HL-60/S4 treated with retinoic acid at 250 ng/mL for 4 days and 3 days (cell line): ENCODE data around the gene GTF3C4.
"Not testable (repeated sequence)": the region's sequence is repeated elsewhere in the genome, so short reads cannot be mapped to it uniquely, and the experiment has no call there.

Experiments
- in situ Hi-C: fragments of 300-500 bp; cut with MboI; formaldehyde crosslinking; loops from 2 replicates; pipeline ENCODE4 v1.7.0; 2022; ENCODE audit warnings: low sequenced_read_pairs

GTF3C4 gene

DNA sequence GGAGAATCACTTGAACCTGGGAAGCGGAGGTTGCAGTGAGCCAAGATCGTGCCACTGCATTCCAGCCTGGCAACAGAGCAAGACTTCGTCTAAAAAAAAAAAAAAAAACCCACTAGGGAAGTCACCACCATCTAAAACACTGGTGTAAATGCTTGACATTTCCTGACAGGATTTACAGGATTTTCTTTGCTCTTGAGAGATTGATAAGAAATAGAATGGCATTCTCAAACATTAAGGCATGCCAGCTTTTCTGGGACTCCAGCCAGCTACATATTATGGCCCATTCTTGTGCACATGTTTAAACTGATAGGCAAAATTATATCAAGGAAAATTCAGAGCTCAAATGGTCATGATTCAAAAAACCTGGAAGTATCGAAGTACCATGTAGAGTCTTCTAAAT lies 28.7 kb downstream of the GTF3C4 start:
- in situ Hi-C loops, result no loop called here

DNA sequence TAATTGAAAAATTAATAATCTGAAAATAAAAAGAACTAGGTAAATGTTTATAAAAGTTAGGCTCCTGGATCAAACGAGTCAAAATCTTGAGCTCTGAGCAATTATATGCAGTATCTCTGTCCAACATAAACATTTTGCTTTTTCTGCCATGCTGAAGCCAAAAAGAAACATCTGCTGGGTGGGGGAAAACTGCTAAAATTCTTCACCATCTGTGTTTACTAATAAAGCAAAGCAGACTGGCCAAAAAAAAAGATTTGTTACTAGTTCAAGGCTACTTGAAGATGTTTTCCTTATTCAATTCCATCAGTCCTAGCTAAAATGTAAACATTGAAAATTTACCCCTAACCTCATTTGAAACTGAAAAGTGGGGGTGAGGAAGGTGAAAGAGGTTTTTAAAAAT lies 29.7 kb downstream of the GTF3C4 start:
- in situ Hi-C loops, result no loop called here

DNA sequence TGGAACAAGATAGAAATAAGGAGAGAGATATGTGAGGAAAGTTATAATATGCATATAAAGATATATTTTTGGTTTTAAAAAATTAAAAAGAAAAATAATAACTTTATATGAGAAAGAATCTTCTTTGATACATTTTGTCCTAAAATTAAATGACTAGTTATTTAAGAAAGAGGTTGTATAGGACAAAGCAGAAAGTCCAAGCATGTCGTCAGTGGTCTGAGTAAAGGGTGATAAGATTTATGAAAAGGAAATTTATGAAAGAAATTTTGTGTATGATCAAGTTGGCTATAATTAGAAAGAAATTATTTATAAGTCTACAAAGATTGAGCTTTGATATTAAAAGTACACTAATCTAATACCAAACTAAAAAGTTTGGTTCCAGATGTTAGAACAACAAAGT lies 32.0 kb downstream of the GTF3C4 start:
- in situ Hi-C loops, result no loop called here

DNA sequence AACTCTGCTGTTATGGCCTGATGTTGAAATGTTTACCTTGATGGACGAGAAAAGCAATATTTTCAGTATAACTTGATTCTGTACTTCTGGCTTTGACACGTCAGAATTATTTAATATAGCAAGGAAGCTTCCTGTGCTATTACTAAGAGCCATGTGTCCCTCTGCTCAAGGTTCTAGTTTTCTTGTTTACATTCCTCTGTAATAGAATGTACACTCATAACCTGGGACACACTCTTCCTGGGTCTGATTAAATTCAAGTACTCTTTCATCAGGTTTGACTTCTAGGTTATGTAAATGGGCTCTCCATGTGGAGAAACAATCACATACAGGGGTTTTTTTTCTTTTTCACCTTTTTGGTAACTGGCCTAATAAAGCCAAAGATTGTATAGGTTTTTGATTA lies 33.1 kb downstream of the GTF3C4 start:
- in situ Hi-C loops, result no loop called here

DNA sequence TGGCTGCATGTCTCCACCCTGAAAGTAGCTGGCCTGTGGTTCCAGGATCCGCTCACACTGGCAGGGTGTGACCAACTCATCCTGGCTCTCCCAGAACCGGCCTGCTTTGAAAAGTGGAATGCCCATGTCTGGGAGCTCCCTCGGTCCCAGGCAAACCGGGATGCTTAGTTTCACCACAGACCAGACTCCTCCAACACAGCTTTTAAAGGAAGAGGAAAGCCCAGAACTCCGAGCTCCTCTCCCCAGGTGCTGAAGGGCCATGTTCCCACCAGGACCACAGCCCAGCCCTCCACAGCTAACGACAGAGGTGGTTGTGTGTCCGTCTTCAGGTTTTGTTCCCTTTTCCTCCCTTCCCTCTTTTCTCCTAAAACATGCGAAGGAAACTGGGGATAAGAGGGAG lies 38.0 kb downstream of the GTF3C4 start:
- in situ Hi-C loops, result no loop called here

DNA sequence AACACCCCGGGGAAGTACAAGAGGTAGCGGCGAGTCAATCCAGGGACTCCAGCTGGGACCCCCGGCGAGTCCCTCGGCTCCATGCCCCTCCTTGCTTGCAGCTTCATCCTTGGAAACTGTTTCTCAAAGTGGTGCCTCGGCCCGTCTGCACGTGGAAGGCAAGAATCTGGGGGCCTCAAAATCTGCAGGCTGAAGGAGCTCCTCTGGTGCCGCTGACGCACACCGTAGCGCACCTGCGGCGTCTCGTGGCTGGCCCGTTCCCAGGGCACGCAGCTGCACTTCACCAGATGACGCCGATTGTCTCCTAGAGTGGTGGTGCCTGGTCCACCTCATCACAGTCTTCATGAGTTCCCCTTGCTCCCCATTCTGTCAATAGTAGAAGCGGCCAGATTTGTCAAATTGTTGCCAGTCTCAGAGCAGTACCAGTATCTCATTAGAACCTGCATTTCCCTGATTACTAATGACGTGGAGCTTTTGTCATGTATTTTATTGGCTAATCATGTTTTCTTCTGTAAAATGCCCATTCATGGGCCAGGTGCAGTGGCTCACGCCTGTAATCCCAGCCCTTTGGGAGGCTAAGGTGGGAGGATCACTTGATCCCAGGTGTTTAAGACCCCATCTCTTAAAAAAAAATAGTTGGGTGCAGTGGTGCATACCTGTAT lies 38.6 kb downstream of the GTF3C4 start:
- in situ Hi-C loops, result no loop called here

DNA sequence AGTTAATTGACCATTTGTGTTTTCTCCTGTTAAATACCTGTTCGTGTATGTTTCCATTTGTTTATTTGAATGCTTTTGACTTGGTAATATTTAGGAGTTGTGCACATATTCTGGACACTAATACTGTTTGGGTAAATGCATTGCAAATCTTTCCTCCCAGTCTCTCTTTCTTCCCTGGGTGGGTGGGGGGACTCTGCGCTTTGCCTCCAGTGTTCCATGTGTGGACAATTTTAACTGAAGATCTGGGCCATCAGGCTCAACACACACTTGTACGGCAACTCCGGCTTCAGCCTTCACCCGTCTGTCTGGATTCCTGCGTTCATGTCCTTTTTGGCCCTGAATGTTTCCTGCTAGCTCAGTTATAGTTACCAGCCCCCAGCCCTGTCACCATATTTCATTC lies 40.1 kb downstream of the GTF3C4 start:
- in situ Hi-C loops, result no loop called here

DNA sequence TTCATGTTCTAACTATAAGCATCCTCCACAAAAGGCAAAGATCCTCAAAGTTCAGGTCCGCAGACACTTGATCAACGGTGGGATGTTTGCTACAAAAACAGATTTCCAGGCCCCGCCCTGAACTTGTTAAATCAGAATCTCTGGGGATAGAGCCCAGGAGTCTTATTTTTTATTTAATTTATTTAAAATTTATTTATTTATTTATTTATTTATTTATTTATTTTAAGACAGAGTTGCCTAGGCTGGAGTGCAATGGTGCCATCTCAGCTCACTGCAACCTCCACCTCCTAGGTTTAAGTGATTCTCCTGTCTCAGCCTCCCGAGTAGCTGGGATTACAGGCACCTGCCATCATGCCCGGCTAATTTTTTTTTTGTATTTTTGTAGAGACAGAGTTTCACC lies 40.9 kb downstream of the GTF3C4 start:
- in situ Hi-C loops, result not testable (repeated sequence)

DNA sequence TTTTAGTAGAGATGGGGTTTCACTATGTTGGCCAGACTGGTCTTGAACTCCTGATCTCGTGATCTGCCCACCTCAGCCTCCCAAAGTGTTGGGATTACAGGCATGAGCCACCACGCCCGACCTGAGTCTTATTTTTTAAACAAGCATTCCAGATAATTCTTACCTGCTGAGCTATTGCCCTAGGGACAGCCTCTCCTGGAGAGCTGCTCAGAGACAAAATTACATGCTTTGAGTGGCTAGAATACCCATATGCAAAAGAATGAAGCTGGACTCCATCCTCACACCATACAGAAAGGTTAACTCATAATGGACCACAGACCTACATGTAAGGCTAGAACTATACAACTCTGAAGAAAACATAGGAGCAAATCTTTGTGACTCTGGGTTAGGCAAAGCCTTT lies 41.6 kb downstream of the GTF3C4 start:
- in situ Hi-C loops, result no loop called here

DNA sequence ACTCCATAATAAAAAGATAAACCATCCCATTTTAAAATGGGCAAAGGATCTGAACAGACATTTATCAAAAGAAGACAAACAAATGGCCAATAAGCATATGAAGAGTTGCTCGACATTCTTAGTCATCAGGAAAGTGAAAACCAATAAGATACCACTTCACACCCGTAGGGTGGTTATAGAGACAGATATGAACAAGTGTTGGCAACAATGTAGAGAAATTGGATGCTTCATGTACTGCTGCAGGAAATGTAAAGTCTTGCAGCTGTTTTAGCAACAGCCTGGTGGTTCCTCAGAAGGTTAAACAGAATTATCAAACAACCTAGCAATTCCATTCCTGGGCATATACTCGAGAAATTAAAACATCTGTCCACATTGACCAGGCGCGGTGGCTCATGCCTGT lies 42.5 kb downstream of the GTF3C4 start:
- in situ Hi-C loops, result no loop called here

DNA sequence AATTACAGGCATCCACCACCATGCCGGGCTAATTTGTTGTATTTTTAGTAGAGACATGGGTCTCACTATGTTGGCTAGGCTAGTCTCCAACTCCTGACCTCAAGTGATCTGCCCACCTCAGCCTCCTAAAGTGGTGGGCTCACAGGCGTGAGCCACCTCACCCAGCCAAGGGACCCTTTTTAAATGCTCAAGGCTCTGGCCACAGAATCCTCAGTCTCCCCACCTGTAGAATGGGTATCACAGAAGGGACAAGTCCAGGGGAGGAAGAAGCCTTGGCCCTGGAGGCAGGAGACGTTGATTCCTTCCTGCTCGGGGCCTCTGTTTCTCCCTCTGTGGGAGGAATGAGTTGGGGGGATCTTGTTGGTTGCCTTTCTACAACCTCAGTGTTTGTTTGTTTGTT lies 45.7 kb downstream of the GTF3C4 start:
- in situ Hi-C loops, result no loop called here

DNA sequence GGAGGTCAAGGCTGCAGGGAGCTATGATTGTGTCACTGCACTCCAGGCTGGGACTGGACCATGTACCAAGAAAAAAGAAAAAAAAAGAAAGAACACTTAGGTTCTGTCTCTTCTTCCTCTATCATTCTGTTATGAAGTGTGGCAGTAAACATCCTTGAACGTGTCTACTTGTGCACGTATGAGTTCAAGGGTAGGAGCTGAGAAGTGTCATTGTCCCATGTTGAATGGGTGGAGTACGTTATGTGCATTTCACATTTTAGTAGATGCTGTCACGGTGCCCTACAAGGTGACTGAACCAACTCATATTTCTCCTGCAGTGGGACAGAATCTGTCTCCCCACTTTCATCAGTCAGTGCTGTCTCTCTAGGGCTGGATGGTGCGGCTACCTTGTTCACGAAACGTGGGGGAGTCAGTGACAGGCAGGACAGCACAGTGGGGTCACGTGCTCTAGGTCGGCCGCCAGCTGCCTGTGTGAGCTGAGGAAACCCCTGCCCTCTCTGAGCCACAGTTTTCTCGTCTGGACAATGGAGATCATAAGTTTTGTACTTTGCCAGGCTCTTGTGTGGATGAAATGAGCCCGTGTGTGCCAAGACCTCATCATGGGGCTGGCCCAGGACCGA lies 47.2 kb downstream of the GTF3C4 start:
- in situ Hi-C loops, result no loop called here

DNA sequence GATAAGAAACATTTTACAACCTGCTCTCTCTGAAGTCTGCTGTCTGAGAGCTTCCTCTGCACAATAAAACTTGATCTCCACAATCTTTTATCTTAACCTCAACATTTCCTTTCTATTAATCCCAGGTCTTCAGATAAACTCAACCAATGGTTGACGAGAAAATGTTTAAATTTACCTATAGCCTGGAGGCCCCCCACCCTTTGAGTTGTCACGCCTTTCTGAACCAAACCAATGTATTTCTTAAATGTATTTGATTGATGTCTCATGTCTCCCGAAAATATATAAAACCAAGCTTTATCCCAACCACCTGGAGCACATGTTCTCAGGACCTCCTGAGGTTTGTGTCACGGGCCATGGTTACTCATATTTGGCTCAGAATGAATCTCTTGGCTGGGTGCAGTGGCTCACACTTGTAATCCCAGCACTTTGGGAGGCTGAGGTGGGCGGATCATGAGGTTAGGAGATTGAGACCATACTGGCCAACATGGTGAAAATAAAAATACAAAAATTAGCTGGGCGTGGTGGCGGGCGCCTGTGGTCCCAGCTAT lies 48.2 kb downstream of the GTF3C4 start:
- in situ Hi-C loops, result not testable (repeated sequence)

DNA sequence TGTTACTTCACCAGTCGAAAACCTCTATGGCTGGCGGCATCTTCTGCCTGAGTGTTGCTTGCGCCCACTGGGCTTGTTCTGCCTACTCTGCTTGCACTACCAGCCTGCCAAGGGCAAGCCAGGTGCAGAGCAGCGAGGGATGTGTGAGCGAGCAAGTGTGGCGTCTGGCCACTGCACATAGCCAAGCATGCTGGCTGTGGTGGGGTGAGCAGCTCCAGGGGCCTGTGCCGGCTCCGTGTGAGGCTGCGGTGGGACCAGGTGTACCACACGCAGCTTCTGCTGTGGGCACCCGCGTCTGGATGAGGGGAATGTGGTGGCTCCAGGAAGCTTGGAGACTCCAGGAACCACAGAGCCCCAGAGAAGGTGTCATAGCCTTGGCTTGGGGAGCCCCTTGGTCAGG lies 51.4 kb downstream of the GTF3C4 start:
- in situ Hi-C loops, result no loop called here

DNA sequence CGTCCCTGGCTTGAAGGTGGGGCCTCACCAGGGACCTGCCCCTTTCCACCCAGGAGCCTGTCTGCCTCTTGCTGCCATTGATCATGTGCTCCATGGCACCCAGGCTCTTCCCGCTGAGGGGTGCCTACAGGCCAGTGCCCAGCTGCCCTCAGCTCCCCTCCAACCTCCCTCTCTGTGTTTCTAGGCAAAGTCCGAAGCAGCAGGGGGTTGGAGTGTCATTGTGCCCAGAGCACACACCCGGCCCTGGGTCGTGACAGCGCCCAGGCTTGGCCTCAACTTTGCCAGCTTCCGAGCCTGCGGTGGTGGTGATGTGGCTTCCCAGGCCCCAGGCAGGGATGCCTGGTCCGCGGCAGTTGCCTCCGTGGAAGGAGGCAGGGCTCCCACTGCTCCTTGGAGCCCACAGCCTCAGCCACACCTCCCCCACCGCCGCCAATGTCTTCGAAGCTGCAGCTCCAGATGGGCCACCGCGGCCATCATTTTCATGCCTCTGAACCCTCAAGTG lies 52.4 kb downstream of the GTF3C4 start:
- in situ Hi-C loops, result no loop called here

DNA sequence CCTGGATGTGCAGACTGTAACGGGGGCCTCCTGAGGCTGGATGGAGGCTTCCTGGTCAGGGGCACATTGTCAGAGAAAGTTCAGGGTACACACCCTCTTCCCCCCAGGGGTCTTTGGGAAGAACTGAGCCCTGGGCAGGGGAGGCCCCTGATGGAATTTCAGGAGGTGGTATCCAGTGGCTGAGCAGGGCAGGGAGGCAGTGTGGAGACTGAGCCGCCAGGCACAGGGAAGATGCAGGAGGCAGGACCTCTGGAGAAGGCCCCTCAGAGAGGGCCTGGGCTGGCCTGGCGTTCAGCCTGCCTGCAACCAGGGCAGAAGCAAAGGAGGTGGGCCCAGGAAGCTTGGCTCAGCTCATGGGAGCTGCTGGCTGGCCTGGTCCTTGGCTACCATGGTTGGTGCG lies 53.5 kb downstream of the GTF3C4 start:
- in situ Hi-C loops, result no loop called here

DNA sequence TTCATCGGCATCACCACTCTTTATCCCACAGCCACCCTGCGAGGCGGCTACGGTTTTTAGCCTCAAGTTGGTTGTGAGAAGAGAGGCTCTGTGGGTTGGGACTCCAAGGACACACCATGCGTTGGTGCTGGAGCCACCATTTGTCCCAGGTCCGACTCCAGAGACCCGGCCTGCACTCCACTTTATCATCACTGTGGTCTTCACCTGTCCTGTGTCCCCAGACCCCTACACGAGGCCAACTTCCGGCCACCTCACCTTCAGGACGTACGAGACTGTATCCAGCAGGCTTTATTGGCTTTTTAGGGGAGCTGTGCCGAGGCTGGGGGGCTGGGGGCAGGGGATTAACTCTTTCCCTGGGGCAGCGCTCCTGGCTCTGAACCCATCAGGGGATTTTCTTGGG lies 55.0 kb downstream of the GTF3C4 start:
- in situ Hi-C loops, result no loop called here

DNA sequence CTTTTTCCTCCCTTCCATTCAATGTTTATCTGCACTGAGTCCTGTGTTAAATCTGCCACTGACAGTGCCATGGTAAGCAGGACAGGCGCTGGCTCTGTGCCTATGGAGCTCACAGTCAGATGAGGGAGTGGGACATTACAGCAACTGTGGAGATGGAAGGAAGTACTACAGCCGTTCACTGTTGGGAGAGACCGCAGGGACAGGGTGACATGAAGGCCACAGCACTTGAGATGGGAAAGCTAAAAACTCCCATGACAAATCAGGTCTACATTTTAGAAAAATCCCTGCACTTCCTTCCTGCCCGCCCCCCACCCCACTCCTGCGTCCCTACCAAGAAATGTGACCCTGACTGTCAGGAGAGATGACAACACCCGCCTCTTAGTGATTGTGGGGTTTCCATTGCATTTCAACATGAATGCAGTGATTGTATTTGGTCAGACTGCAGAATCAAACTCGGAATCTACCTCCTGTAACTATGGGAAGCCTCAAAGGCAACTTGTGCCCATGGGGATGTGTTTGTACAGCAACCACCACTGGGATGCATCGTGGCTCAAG lies 56.4 kb downstream of the GTF3C4 start:
- in situ Hi-C loops, result no loop called here

DNA sequence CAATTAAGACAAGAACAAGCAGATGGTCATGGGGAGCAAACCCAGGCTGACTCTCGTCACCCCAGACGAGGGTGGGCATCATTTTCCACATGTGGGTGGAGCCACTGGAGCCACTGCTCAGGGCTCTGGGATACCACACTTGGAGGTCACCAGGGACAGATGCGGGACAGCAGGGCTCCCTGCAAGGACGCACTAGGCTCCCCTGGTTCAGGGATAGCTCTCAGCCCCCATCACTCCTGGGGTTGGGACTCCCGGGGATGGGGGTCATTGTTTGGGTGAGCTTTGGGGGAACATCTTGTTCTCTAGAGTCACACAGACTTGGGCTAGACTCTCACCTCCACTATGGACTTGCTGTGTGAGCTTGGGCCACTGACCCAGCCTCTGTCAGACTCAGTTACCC lies 57.8 kb downstream of the GTF3C4 start:
- in situ Hi-C loops, result no loop called here

DNA sequence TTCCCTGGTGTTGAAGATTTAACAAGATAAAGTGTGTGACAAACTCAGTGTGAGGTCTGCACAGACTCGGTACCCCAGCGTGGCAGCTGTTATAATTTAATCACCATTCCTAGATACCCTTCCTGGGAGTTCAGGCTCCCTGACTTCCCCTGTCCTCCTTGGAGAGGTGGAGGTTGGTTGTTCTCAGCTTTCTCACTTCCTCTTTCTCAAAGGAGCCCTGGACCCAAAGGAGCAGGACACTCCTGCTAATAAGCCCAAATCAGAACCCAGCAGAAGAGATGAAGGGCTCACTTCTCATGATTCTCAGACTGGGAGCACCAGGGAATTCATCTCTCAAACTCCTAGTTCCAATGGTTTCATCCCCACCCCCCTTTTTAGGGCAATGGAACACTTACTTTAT lies 58.2 kb downstream of the GTF3C4 start:
- in situ Hi-C loops, result no loop called here

DNA sequence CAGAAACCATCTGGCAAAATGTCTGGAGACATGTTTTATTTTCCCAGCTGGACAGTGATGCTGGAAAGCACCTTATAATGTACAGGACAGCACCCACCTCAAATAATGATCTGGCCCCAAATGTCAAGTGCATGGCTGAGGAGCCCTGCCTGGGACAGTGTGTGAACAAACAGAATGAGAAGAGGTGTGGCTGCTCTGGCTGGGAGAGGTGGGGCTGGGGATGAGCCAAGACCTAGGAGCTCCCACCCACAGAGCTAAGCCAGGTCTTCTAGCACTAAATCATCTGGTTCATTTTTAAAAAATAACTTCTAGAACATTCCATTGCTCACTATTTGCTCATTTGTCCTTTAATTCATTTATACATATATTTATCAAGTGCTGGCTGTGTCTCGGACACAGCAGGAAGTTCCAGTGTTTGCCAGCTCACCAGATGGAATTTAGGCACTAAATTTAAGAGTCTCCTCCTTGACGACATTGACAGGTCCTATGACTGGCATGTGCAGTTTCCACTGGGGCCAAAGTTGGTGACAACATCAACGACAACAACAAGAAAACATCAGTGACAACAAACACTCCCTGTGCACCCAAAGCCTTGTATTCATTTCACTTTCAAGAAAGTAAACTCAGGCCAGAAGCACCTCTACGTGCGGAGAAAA lies 59.1 kb downstream of the GTF3C4 start:
- in situ Hi-C loops, result no loop called here
